ENCODE data around the gene SETD1A.

DNA sequence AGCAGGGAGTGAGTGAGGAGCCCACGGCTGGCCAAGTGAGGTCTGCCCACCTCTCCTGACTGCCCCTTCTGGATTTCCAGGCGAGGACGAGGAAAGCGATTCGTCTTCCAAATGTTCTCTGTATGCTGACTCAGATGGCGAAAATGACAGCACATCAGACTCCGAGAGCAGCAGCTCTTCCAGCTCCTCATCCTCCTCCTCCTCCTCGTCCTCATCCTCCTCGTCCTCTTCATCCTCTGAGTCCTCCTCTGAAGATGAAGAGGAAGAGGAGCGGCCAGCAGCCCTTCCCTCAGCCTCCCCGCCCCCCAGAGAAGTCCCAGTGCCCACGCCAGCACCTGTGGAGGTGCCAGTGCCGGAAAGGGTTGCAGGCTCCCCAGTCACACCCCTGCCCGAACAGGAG, 13.7 kb downstream of the SETD1A start:
- TF ChIP-seq, protein P1, sequence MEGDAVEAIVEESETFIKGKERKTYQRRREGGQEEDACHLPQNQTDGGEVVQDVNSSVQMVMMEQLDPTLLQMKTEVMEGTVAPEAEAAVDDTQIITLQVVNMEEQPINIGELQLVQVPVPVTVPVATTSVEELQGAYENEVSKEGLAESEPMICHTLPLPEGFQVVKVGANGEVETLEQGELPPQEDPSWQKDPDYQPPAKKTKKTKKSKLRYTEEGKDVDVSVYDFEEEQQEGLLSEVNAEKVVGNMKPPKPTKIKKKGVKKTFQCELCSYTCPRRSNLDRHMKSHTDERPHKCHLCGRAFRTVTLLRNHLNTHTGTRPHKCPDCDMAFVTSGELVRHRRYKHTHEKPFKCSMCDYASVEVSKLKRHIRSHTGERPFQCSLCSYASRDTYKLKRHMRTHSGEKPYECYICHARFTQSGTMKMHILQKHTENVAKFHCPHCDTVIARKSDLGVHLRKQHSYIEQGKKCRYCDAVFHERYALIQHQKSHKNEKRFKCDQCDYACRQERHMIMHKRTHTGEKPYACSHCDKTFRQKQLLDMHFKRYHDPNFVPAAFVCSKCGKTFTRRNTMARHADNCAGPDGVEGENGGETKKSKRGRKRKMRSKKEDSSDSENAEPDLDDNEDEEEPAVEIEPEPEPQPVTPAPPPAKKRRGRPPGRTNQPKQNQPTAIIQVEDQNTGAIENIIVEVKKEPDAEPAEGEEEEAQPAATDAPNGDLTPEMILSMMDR (conservative IDR thresholded peaks at IDR 0.05) = no peak
- no peak for TF ChIP-seq EZH2 (IDR thresholded peaks at IDR 0.05; ENCODE audit: low read depth)

Measured in PC-9 (cell line).